Smooth muscle cell (in vitro differentiated cells): ENCODE results near the gene NMNAT2. TPM values are rescaled to one million over a fixed set of nuclear protein-coding genes. Genes with fewer than 3 reads are reported as not detected.

ENCODE experiments used
- DNase-seq: peaks from one replicate; lab custom pipeline; 2025; ENCODE audit not compliant: unreplicated experiment; lab: John Stamatoyannopoulos, UW
- H2AFZ ChIP-seq: fragments of 200-600 bp; sonication (generic); 2 replicates; pipeline ENCODE4 v1.6.0; 2016; ENCODE audit warnings: antibody characterized with exemption, low read depth, mild to moderate bottlenecking
- H3F3A ChIP-seq: fragments of 200-600 bp; sonication (generic); 2 replicates; pipeline ENCODE4 v1.6.0; 2017; ENCODE audit warnings: antibody characterized with exemption, low read depth
- H3K27ac ChIP-seq: fragments of 200-600 bp; sonication (generic); 2 replicates; pipeline ENCODE4 v1.5.1; 2016; ENCODE audit warnings: low read depth, mild to moderate bottlenecking
- H3K27me3 ChIP-seq: fragments of 200-600 bp; sonication (generic); 2 replicates; pipeline ENCODE4 v1.6.1; 2016; ENCODE audit warnings: low read depth, mild to moderate bottlenecking
- H3K36me3 ChIP-seq: fragments of 200-600 bp; sonication (generic); 2 replicates; pipeline ENCODE4 v1.5.1; 2016; ENCODE audit warnings: low read depth
- H3K4me1 ChIP-seq: fragments of 200-600 bp; sonication (generic); 2 replicates; pipeline ENCODE4 v1.5.1; 2016; ENCODE audit warnings: low read depth
- H3K4me2 ChIP-seq: fragments of 200-600 bp; sonication (generic); 2 replicates; pipeline ENCODE4 v1.6.0; 2016; ENCODE audit warnings: mild to moderate bottlenecking
- H3K4me3 ChIP-seq: fragments of 200-600 bp; sonication (generic); 2 replicates; pipeline ENCODE4 v1.5.1; 2016; ENCODE audit warnings: mild to moderate bottlenecking
- H3K79me2 ChIP-seq: fragments of 200-600 bp; sonication (generic); 2 replicates; pipeline ENCODE4 v1.6.0; 2016; ENCODE audit warnings: low read depth, mild to moderate bottlenecking
- H3K9ac ChIP-seq: fragments of 200-600 bp; sonication (generic); 2 replicates; pipeline ENCODE4 v1.6.0; 2016; ENCODE audit warnings: low read depth
- H3K9me3 ChIP-seq: fragments of 200-600 bp; sonication (generic); replicated peaks from 2 replicates; pipeline ENCODE4 v1.5.1; 2016; ENCODE audit warnings: low read depth
- H4K20me1 ChIP-seq: fragments of 200-600 bp; sonication (generic); 2 replicates; pipeline ENCODE4 v1.6.0; 2016; ENCODE audit warnings: low read depth
- WGBS: methylation state at CpG from one replicate; pipeline ENCODE4 v1.1.7; 2016; ENCODE audit warnings: low lambda C conversion rate; 5-methylcytosine and 5-hydroxymethylcytosine counted together
- polyA plus RNA-seq: library from polyadenylated mRNA; unstranded; fragments of >200 nt; fragmentation: Nextera tagmentation; extraction: Ambion mirVana; gene quantifications from 2 replicates; pipeline ENCODE4 v1.2.1, GENCODE V29; 2016
- total RNA-seq: library from RNA; depleted of rRNA; stranded (reverse); fragments of >200 nt; gene quantifications from 2 replicates; pipeline ENCODE4 v1.2.3, GENCODE V29; 2014
- TF ChIP-seq, protein P1 (sequence below): fragments of 200-600 bp; sonication (generic); IDR thresholded peaks from 2 replicates; pipeline ENCODE4 v1.5.1; 2017; ENCODE audit warnings: borderline replicate concordance, mild to moderate bottlenecking, antibody characterized with exemption; ENCODE audit not compliant: insufficient read depth, poor library complexity, severe bottlenecking

Gene NMNAT2
- total and polyA plus RNA-seq, 2 experiments from 2014 or later: 0.22 to 0.43 TPM

- Histone ChIP-seq H3F3A (peaks cover 16% of the 10 kb centered on the region), H2AFZ (peak overlapping the region; percentile 62), H3K4me3 (peak overlapping the region; percentile 41), H3K9ac (peak overlapping the region; percentile 52), H3K9me3 (no peaks in the 10 kb centered on the region), H3K4me1 (peaks cover 18% of the 10 kb centered on the region), H3K27ac (peak overlapping the region; percentile 82), H3K27me3 (no peaks in the 10 kb centered on the region), H3K4me2 (peak overlapping the region; percentile 74), H4K20me1 (no peaks in the 10 kb centered on the region), H3K36me3 (no peaks in the 10 kb centered on the region), H3K79me2 (no peaks in the 10 kb centered on the region)
- TF ChIP-seq, protein P1, sequence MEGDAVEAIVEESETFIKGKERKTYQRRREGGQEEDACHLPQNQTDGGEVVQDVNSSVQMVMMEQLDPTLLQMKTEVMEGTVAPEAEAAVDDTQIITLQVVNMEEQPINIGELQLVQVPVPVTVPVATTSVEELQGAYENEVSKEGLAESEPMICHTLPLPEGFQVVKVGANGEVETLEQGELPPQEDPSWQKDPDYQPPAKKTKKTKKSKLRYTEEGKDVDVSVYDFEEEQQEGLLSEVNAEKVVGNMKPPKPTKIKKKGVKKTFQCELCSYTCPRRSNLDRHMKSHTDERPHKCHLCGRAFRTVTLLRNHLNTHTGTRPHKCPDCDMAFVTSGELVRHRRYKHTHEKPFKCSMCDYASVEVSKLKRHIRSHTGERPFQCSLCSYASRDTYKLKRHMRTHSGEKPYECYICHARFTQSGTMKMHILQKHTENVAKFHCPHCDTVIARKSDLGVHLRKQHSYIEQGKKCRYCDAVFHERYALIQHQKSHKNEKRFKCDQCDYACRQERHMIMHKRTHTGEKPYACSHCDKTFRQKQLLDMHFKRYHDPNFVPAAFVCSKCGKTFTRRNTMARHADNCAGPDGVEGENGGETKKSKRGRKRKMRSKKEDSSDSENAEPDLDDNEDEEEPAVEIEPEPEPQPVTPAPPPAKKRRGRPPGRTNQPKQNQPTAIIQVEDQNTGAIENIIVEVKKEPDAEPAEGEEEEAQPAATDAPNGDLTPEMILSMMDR: no peak
- 77% methylated on average over 14 of the region's 14 CpGs for WGBS
- DNase-seq: no peak
These were observed 182.7 kb downstream of the NMNAT2 start for GRCh38 chr1:183235503-183235902.

DNA sequence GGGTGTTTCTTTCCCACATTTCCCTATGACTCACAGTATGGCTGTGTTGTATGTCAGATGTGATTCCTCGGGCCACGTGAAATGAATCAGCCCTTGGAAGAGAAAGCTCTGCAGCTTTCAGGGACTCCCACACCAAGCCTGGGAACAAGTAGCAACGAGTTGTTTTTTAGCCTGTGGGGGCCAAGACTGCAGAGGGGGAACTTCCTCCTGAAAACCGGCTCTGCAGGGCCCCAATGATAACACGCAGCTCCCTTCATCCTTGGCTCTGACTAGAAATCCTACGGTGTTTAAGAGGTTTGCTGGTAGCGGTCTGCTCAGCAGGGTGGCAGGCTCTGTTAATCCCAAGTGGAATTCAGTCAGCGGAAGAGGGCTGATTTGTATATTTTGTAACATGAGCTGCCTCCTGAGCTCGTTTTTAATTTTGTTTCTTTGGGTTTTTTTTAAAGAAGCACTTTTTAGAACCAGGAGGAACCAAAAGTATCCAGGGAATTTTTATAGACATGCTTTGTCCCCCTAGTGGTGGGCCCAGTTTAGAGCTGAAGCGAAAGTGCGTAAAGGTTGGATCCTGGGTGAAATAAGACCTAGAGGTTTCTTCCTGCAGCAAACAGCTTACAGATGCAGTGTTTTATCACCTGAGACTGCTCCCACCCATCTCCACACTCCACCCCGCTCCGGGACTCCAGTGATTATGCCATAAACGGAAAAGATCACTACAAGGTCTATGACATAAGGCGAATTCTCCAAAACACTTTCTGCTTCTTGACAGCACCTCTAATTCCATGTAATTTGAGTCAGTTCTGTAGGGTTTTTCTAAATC is 183.3 kb downstream of the NMNAT2 start:
- no peaks in the 10 kb centered on the region for H3K27me3 ChIP-seq
- no peaks in the 10 kb centered on the region for H3K36me3 ChIP-seq
- peaks cover 16% of the 10 kb centered on the region for H3F3A ChIP-seq
- WGBS: 6% methylated on average over 15 of the region's 15 CpGs
- H3K9me3 ChIP-seq: no peaks in the 10 kb centered on the region
- TF ChIP-seq, protein P1: peak; percentile 82
- peak overlapping the region; percentile 74 for H3K4me2 ChIP-seq
- H3K4me3 ChIP-seq: peak overlapping the region; percentile 41
- peak; percentile 28 for DNase-seq
- peak overlapping the region; percentile 52 for H3K9ac ChIP-seq
- peak overlapping the region; percentile 62 for H2AFZ ChIP-seq
- peaks cover 18% of the 10 kb centered on the region for H3K4me1 ChIP-seq
- no peaks in the 10 kb centered on the region for H4K20me1 ChIP-seq
- H3K27ac ChIP-seq: peak overlapping the region; percentile 82
- H3K79me2 ChIP-seq: no peaks in the 10 kb centered on the region

- TF ChIP-seq, protein P1: no peak
- H3K27ac ChIP-seq: peak overlapping the region; percentile 82
- no peak overlapping the region for H3K4me3 ChIP-seq
- H3K27me3 ChIP-seq: no peaks in the 10 kb centered on the region
- H3K4me1 ChIP-seq: peaks cover 18% of the 10 kb centered on the region
- no peak overlapping the region for H2AFZ ChIP-seq
- H3K9ac ChIP-seq: no peak overlapping the region
- peaks cover 16% of the 10 kb centered on the region for H3F3A ChIP-seq
- no peaks in the 10 kb centered on the region for H3K9me3 ChIP-seq
- no peak for DNase-seq
- H3K36me3 ChIP-seq: no peaks in the 10 kb centered on the region
- H4K20me1 ChIP-seq: no peaks in the 10 kb centered on the region
- H3K4me2 ChIP-seq: no peak overlapping the region
- no peaks in the 10 kb centered on the region for H3K79me2 ChIP-seq
These were observed 185.1 kb downstream of the NMNAT2 start for GRCh38 chr1:183233113-183233512.

DNA sequence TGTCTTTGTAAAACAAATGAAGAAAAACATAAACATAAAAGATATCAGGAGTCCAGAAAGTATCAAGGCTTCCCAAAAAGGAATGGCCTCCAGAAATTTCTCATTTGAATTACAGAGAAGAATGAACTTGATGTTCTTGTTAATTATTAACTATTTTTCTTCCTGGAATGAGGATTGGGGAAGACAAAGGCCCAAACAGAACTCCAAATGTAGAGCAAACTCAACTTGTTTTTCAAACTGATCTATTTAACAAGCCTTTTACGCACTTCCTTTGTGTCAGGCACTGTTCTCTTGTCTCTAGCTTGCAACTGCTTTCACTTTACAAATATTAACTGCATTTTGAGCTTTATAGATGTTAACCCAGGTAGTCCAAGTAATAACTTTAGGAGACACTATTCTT is 186.6 kb downstream of the NMNAT2 start:
- Histone ChIP-seq H3K9me3 (no peaks in the 10 kb centered on the region), H3K4me3 (no peak overlapping the region), H3K27ac (no peak overlapping the region), H4K20me1 (no peaks in the 10 kb centered on the region), H3K4me1 (peaks cover 18% of the 10 kb centered on the region), H2AFZ (no peak overlapping the region), H3F3A (peaks cover 16% of the 10 kb centered on the region), H3K4me2 (no peak overlapping the region), H3K79me2 (no peaks in the 10 kb centered on the region), H3K27me3 (no peaks in the 10 kb centered on the region), H3K36me3 (no peaks in the 10 kb centered on the region), H3K9ac (no peak overlapping the region)
- DNase-seq: no peak
- TF ChIP-seq, protein P1: no peak
- WGBS: 96% methylated on average over 1 of the region's 1 CpG
